OCI-LY3 (cell line): Measurements from ENCODE around the gene ZNF200.

Experiments
- CTCF ChIP-seq: fragments of 200-600, 300-600 bp; sonication (generic); IDR thresholded peaks from 2 replicates; pipeline ENCODE4 v1.5.1; 2014; ENCODE audit warnings: antibody characterized with exemption, low read length, low read depth
- EZH2phosphoT487 ChIP-seq: fragments of 200-600 bp; shearing (Covaris generic); IDR thresholded peaks from 2 replicates; pipeline ENCODE4 v1.6.1; 2018; ENCODE audit warnings: antibody characterized with exemption, mixed run types, low read depth

- TF ChIP-seq CTCF (no peak), EZH2phosphoT487 (no peak)
These were observed 52.1 kb downstream of the ZNF200 start for GRCh38 chr16:3182608-3183444.
